Right ventricle myocardium inferior (tissue), 1 donor: ENCODE results near the gene CRX. TPM values are rescaled to one million over a fixed set of nuclear protein-coding genes. Genes with fewer than 3 reads are reported as not detected.
"Not testable (repeated sequence)": the region's sequence is repeated elsewhere in the genome, so short reads cannot be mapped to it uniquely, and the experiment has no call there.

Experiments
- ATAC-seq: fragments of 200-7000 bp; cut with Tn5 transposase; one replicate; pipeline ENCODE4 v1.9.1; 2020; ENCODE audit warnings: mild to moderate bottlenecking, moderate library complexity
- DNase-seq: peaks from one replicate; pipeline ENCODE4 v3.0.0; 2021; ENCODE audit errors: missing footprints
- intact Hi-C: fragments of 100-400 bp; cut with DNase I; formaldehyde crosslinking; loops from one replicate; pipeline ENCODE4 v1.11.0; 2022
- total RNA-seq: library from RNA; stranded (reverse); fragmentation: NEBNext Ultra II Directional; extraction: Animal tissue kit (Norgen Biotek cat#: 25700); gene quantifications from one replicate; pipeline ENCODE4 v1.2.1, GENCODE V29; 2021
- donor health status: DM: no; HTN: yes; CAD: no; lungs with severe emphysema.

Gene CRX
- total RNA-seq, 1 donor from 2014 or later, result not detected

DNA sequence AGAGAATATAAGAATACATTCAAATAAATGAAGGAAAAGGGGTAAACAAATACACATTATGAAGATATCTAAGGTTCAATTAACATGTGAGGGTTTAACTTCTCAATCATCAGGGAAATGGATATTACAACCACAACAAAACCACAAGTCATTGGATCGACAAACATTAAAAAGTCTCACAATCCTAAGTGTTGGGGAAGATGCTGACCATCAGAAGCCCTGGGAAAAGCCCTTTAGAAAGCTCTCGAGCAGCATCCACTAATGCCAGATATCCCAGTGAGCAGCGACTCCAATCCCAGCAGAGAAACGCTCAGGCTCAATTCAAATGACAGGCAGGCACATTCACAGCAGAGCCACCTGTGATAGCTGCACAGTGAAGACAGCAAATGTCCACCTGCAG is 20.5 kb upstream of the CRX start:
- DNase-seq, result no peak
- intact Hi-C loops, result no loop called here
- no peak for ATAC-seq

- DNase-seq (no peak), ATAC-seq (no peak)
- intact Hi-C loops, result no loop called here
Observed at GRCh38 chr19:47802521-47803043, 19.2 kb upstream of the CRX start.

GRCh38 chr19:47803148-47803547 is 18.6 kb upstream of the CRX start:
- ATAC-seq, DNase-seq, intact Hi-C loops: not testable (repeated sequence)

- ATAC-seq, result not testable (repeated sequence)
Observed at GRCh38 chr19:47803671-47804070, 18.1 kb upstream of the CRX start.

DNA sequence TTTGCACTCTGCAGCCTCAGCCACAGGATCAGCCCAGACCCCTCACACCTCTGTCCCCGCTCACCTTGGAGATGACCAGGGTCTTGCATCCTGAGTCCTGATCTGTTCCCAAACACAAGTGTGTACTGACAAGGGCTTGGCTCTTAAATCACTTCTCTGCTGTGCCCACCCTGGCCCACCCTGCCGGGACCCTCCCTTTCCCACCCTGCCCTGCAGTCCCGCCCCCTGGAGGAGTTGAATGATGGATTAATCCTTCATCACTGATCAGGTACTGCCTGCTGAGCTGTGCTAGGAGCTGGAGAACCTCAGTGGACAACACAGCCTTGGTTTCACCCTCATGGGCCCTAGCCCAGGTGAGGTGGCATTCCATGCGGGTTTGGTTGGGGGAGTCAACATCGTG is 17.3 kb upstream of the CRX start, which contains the start of gene TPRX1:
Gene TPRX1, minus strand, starts transcription at position 101 of the 400 bp plus-strand sequence. Its CDS starts 12 bp downstream, at position 89.
- ATAC-seq, DNase-seq, intact Hi-C loops: not testable (repeated sequence)

More at GRCh38 chr19:47803671-47804070, 18.1 kb upstream of the CRX start:
- DNase-seq, intact Hi-C loops: not testable (repeated sequence)

DNA sequence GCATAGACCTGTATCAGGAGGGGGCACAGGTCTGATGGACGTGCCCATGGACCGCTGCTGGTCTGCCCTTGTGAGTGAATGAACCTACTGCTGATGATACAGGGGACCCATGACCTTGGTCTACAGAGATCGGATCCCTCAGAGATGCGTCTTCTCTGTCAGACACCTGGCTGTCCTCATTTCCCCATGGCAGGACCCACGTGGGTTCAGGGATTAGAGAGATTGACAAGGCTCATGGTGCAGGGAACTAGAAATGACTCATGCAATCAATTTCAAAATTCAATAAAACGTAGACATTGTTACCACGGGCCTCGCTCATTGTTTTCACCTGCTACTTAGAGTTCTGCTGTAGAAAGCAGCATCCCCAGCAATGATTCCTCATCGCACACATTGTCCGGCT is 16.4 kb upstream of the CRX start:
- intact Hi-C loops, result no loop called here
- DNase-seq (no peak), ATAC-seq (no peak)

GRCh38 chr19:47806435-47806834 is 15.3 kb upstream of the CRX start:
- no peak for ATAC-seq
- intact Hi-C loops, result no loop called here
- no peak for DNase-seq

- intact Hi-C loops, result loop anchor here (5.0 kb wide), 1 partner anchor 49 kb away; no protein-coding TSS in a partner anchor
- peak; percentile 87 for DNase-seq
- peak; percentile 56 for ATAC-seq
Observed at GRCh38 chr19:47813304-47813994, 8.3 kb upstream of the CRX start.

- ATAC-seq (no peak), DNase-seq (no peak)
- intact Hi-C loops, result loop anchor here (5.0 kb wide), 1 partner anchor 48 kb away; no protein-coding TSS in a partner anchor
Observed at GRCh38 chr19:47813995-47814328, 7.8 kb upstream of the CRX start.

- intact Hi-C loops, result not testable (repeated sequence)
Observed at GRCh38 chr19:47816270-47816669, 5.5 kb upstream of the CRX start.

DNA sequence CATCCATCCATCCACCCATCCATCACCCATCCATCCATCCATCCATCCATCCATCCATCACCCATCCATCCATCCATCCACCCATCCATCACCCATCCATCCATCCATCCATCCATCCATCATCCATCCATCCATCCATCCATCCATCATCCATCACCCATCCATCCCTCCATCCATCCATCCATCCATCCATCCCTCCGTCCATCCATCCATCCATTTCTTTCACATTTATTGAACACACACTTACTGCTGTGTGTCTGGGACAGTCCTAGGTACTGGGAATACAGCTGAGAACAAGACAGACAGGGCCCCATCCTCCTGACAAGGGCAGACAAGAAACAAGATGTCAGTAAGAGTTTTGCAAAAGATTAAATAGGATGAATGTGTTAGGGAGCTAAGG is 3.5 kb upstream of the CRX start:
- DNase-seq, intact Hi-C loops, ATAC-seq: not testable (repeated sequence)

More at GRCh38 chr19:47816270-47816669, 5.5 kb upstream of the CRX start:
- DNase-seq, ATAC-seq: not testable (repeated sequence)

DNA sequence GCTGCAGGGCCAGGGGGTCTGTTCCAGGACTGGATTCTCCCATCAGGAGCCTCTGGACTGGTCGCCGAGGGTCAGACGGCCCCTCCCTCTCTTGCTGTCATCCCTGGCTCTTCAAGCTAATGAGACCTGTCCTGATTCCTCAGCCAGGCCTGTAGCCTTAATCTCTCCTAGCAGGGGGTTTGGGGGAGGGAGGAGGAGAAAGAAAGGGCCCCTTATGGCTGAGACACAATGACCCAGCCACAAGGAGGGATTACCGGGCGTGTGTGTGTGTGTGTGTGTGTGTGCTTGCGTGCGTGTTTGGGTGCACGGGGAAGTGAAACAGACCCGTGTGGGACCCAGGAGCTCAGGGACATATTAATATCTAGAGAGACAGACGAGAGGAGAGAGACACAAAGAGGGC is 1.9 kb upstream of the CRX start:
- intact Hi-C loops, result no loop called here
- DNase-seq, result no peak
- no peak for ATAC-seq

GRCh38 chr19:47820410-47820809 is 1.3 kb upstream of the CRX start:
- ATAC-seq, result no peak
- intact Hi-C loops, result no loop called here
- no peak for DNase-seq

DNA sequence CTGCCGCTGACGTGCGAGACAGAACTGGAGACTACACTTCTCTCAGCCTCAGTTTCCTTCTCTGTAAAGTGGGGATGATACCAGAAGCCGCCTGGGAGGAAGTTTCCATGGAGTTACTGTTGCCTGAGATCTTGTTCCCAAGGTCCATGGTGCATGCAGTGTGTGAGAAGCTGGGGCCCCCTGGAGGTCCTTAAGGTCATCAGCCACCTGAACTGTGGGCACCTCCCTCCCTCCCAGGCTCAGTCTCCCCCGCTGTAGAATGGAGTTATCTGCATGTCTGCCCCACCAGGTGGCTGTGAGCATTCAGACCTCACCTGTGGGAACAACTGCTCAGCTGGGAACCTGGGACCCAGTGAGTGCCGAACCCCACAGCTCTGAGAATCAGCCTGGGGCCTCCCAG is 2.7 kb downstream of the CRX start:
- no peak for DNase-seq
- ATAC-seq, result no peak
- intact Hi-C loops, result no loop called here

DNA sequence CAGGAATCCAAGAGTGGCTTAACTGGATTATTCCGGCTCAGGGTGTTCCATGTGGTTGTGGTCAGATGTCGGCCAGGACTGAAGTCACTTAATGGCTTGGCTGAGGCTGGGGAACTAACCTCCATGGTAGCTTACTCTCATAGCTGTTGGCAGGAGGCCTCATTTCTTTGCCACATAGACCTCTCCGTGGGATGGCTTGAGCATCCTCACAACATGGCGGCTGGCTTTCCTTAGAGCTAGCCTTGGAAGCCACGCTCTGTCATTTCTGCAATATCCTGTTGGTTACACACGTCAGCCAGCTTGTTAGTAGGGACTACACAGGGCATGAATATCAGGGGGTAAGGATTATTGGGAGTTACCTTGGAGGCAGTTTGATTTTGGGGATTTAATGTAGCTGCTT is 5.1 kb downstream of the CRX start:
- no peak for DNase-seq
- ATAC-seq, result no peak
- intact Hi-C loops, result no loop called here

DNA sequence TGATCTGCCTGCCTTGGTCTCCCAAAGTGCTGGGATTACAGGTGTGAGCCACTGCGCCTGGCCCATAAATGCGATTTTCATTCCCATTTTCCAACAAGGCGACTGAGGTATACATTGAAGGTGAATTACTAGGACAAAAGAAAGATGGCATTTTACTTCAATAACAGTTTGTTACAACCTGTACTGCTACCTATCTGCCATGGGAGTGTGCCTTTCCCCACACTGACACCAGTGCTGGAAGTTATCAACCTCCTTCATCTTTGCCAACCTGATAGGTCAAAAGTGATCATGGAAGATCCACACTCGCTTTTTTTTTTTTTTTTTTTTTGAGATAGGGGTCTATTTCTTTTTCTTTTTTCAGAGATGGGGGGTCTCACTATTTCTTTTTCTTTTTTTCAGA is 11.0 kb downstream of the CRX start:
- DNase-seq (no peak), ATAC-seq (no peak)
- intact Hi-C loops, result no loop called here

DNA sequence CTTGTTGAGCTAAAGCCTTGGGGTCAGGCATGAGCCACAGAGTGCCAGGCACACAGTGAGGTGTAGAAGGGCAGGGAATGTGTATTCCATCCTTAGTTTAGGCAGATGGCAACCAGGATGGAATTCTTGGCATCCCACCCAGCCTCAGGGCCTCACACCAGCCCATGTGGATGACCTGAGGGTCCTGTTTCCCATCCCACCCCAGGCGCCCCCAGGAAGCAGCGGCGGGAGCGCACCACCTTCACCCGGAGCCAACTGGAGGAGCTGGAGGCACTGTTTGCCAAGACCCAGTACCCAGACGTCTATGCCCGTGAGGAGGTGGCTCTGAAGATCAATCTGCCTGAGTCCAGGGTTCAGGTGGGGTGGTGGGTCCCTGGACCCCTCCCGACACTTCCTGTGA is 14.3 kb downstream of the CRX start:
- ATAC-seq (no peak), DNase-seq (peak; percentile 11)
- intact Hi-C loops, result no loop called here

- intact Hi-C loops, result no loop called here
- ATAC-seq (no peak), DNase-seq (no peak)
Observed at GRCh38 chr19:47839411-47839810, 17.7 kb downstream of the CRX start.

DNA sequence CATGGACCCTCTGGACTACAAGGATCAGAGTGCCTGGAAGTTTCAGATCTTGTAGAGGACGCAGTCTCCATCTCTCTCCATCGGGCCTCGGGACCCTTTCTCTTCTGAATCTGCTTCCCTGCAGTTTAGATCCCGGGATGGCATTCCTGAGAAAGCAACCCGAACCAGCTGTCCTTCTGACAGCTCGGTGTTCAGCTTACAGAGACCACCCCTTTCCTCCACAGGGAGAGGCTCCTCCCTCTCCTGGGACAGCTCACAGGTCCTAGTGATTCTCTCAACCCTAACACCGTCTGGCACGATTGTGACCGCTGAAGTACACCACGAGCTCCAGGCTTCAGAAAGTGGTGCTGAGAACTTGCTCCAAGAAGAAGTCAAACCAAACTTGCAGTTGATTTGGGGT is 18.2 kb downstream of the CRX start:
- no peak for DNase-seq
- ATAC-seq, result no peak
- intact Hi-C loops, result no loop called here

DNA sequence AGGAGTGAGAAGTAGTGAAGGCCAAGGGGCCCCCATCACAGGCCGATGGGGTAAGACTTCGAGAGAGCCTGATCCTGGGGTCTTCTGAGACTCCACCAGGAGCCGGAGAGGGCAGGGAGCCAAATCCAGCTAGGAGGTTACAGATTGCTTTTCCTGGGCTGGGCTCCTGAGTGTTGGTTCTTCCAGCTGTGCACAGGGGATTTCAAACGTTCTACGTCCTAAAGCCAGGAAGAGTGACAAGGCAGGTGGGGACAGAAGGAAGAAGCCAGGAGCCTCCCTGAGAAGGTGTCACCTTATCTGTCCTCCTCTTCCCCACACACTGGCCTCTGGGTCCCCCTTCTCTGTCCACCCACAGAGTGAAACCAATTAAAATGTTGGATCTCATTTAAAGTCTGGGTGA is 21.2 kb downstream of the CRX start:
- ATAC-seq (no peak), DNase-seq (no peak)
- intact Hi-C loops, result no loop called here

DNA sequence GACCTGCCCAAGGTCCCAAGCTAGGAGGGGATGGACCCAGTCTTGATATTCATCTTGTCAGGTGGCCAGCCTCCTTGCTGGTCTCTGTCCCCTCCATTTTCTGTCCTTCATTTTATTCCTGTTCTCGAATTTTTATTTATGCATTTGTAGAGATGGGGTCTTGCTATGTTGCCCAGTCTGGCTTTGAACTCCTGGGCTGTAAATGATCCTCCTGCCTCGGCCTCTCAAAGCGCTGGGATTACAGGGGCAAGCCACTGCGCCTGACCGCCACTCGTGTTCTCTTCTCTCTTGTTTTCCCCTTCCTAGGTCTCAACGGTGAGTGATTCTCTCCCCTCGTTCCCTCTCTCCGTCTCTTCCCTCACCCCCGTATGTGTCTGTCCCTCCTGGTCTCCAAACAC is 26.7 kb downstream of the CRX start:
- intact Hi-C loops, result no loop called here
- ATAC-seq (no peak), DNase-seq (no peak)
